Gastrocnemius medialis (tissue), 4 donors: ENCODE data around the gene GTF2I.

Source experiments
- CTCF ChIP-seq, 5 experiments: fragments of 450-650 bp in 3 of 5; fragments of 200-600 bp in 2 of 5; sonication (generic) in 2 of 5; IDR thresholded peaks in 4 of 5; conservative IDR thresholded peaks in 1 of 5; 1 replicate in 4 of 5; 2 replicates in 1 of 5; pipeline ENCODE4 v1.5.1; 2016 to 2019; ENCODE audit warnings: antibody characterized with exemption in 5 of 5, mild to moderate bottlenecking in 3 of 5, moderate library complexity in 3 of 5
- POLR2A ChIP-seq, 2 donors: fragments of 450-650 bp; IDR thresholded peaks; one replicate each; pipeline ENCODE4 v1.6.1; 2017; ENCODE audit warnings: antibody characterized with exemption in 2 of 2, mild to moderate bottlenecking in 2 of 2, moderate library complexity in 2 of 2

GRCh38 chr7:74632505-74632904, 25.0 kb upstream of the GTF2I start:
- TF ChIP-seq CTCF (IDR thresholded peaks at IDR 0.05 in 4 of 5, conservative IDR thresholded peaks at IDR 0.05 in 1 of 5) (no peak), POLR2A (IDR thresholded peaks at IDR 0.05) (no peak)
